Measurements from ENCODE around the gene SLC49A4.

The SLC49A4 gene

GRCh38 chr3:122912772-122913538, 118.1 kb downstream of the SLC49A4 start (continued):
- no peak for TF ChIP-seq ZFP69B (tag by site-specific recombination; IDR thresholded peaks at IDR 0.05)

- H3K27ac ChIP-seq (ENCODE audit: extremely low read depth, low read depth, low read length), result no peak overlapping the region
- TF ChIP-seq ZXDB (tag by site-specific recombination; IDR thresholded peaks at IDR 0.05) (no peak), ZNF658 (tag by site-specific recombination; IDR thresholded peaks at IDR 0.05) (no peak), TCF7L2 (IDR thresholded peaks at IDR 0.05; ENCODE audit: borderline replicate concordance, low read depth, low read length) (no peak), KLF17 (tag by site-specific recombination; IDR thresholded peaks at IDR 0.05) (no peak), ZBTB17 (tag by site-specific recombination; IDR thresholded peaks at IDR 0.05) (no peak), ZNF2 (tag by site-specific recombination; IDR thresholded peaks at IDR 0.05) (no peak), ZBTB44 (tag by site-specific recombination; IDR thresholded peaks at IDR 0.05) (no peak)
- CTCF ChIA-PET, result no interaction called here
- POLR2A ChIA-PET, result no interaction called here
- H3K9me3 ChIP-seq (ENCODE audit: control insufficient read depth, insufficient read depth, low read depth, low read length), result no peaks in the 10 kb centered on the region
- no peaks in the 10 kb centered on the region for H3K36me3 ChIP-seq (ENCODE audit: control insufficient read depth in 2 of 2, insufficient read depth in 1 of 2, low read length in 2 of 2)
- no peak overlapping the region for H3K4me3 ChIP-seq (ENCODE audit: low read depth, low read length)
- no peaks in the 10 kb centered on the region for H3K4me1 ChIP-seq (ENCODE audit: control insufficient read depth, insufficient read depth, low read length)
Observed at GRCh38 chr3:122913539-122914100, 118.8 kb downstream of the SLC49A4 start.

- Histone ChIP-seq H3K4me3 (ENCODE audit: low read depth, low read length) (no peak overlapping the region), H3K4me1 (ENCODE audit: control insufficient read depth, insufficient read depth, low read length) (no peaks in the 10 kb centered on the region), H3K9me3 (ENCODE audit: control insufficient read depth, insufficient read depth, low read depth, low read length) (no peaks in the 10 kb centered on the region), H3K36me3 (ENCODE audit: control insufficient read depth in 2 of 2, insufficient read depth in 1 of 2, low read length in 2 of 2) (no peaks in the 10 kb centered on the region), H3K27ac (ENCODE audit: extremely low read depth, low read depth, low read length) (no peak overlapping the region)
- CTCF ChIA-PET, result no interaction called here
- POLR2A ChIA-PET, result no interaction called here
- TF ChIP-seq KLF10 (tag by site-specific recombination; IDR thresholded peaks at IDR 0.05), result no peak
- no peak for TF ChIP-seq ZNF302 (tag by site-specific recombination; IDR thresholded peaks at IDR 0.05; ENCODE audit: low read depth)
- no peak for TF ChIP-seq ZNF621 (tag by site-specific recombination; IDR thresholded peaks at IDR 0.05)
- no peak for TF ChIP-seq KLF16 (tag by site-specific recombination; IDR thresholded peaks at IDR 0.05)
- TF ChIP-seq OVOL3 (tag by site-specific recombination; IDR thresholded peaks at IDR 0.05), result no peak
- no peak for TF ChIP-seq ZNF585B (tag by site-specific recombination; IDR thresholded peaks at IDR 0.05)
- no peak for TF ChIP-seq KLF9 (tag by site-specific recombination; IDR thresholded peaks at IDR 0.05; ENCODE audit: low read depth)
- no peak for TF ChIP-seq ZNF366 (tag by site-specific recombination; conservative IDR thresholded peaks at IDR 0.05)
- TF ChIP-seq ZNF596 (tag by site-specific recombination; IDR thresholded peaks at IDR 0.05), result no peak
- TF ChIP-seq BCL11B (tag by site-specific recombination; IDR thresholded peaks at IDR 0.05; ENCODE audit: low read depth), result no peak
- TF ChIP-seq SCRT1 (tag by site-specific recombination; IDR thresholded peaks at IDR 0.05; ENCODE audit: borderline replicate concordance), result no peak
- TF ChIP-seq PRDM4 (tag by site-specific recombination; IDR thresholded peaks at IDR 0.05), result no peak
- no peak for TF ChIP-seq GLI2 (tag by site-specific recombination; IDR thresholded peaks at IDR 0.05; ENCODE audit: borderline replicate concordance, low read depth)
- TF ChIP-seq ZNF184 (tag by site-specific recombination; IDR thresholded peaks at IDR 0.05), result no peak
- TF ChIP-seq ZNF514 (tag by site-specific recombination; IDR thresholded peaks at IDR 0.05), result no peak
- TF ChIP-seq SETDB1 (IDR thresholded peaks at IDR 0.05; ENCODE audit: insufficient read length, low read length), result no peak
- no peak for TF ChIP-seq ZNF132 (tag by site-specific recombination; IDR thresholded peaks at IDR 0.05; ENCODE audit: borderline replicate concordance)
- TF ChIP-seq BCL6B (tag by site-specific recombination; IDR thresholded peaks at IDR 0.05), result no peak
- TF ChIP-seq HOXC10 (CRISPR knock-in tag; IDR thresholded peaks at IDR 0.05), result no peak
Observed at GRCh38 chr3:122915300-122916055, 120.6 kb downstream of the SLC49A4 start.
